Fibroblast of lung (primary cell): Measurements from ENCODE around the gene MCRS1.

Experiments
- EZH2 ChIP-seq: IDR thresholded peaks from 2 replicates; pipeline ENCODE4 v1.5.1; 2012; ENCODE audit warnings: low read length, control low read depth, mild to moderate bottlenecking; ENCODE audit errors: missing control alignments
- TF ChIP-seq, protein P1 (sequence below), 2 donors: IDR thresholded peaks in 1 of 2; conservative IDR thresholded peaks in 1 of 2; 1 replicate in 1 of 2; 2 replicates in 1 of 2; pipeline ENCODE4 v1.5.1; 2011 to 2012; ENCODE audit warnings: low read length in 2 of 2, control low read depth in 1 of 2, inconsistent platforms in 1 of 2, low read depth in 1 of 2, mild to moderate bottlenecking in 1 of 2

GRCh38 chr12:49550693-49551252, 17.2 kb downstream of the MCRS1 start:
- TF ChIP-seq, protein P1, sequence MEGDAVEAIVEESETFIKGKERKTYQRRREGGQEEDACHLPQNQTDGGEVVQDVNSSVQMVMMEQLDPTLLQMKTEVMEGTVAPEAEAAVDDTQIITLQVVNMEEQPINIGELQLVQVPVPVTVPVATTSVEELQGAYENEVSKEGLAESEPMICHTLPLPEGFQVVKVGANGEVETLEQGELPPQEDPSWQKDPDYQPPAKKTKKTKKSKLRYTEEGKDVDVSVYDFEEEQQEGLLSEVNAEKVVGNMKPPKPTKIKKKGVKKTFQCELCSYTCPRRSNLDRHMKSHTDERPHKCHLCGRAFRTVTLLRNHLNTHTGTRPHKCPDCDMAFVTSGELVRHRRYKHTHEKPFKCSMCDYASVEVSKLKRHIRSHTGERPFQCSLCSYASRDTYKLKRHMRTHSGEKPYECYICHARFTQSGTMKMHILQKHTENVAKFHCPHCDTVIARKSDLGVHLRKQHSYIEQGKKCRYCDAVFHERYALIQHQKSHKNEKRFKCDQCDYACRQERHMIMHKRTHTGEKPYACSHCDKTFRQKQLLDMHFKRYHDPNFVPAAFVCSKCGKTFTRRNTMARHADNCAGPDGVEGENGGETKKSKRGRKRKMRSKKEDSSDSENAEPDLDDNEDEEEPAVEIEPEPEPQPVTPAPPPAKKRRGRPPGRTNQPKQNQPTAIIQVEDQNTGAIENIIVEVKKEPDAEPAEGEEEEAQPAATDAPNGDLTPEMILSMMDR (conservative IDR thresholded peaks at IDR 0.05 in 1 of 2, IDR thresholded peaks at IDR 0.05 in 1 of 2; ENCODE audit: low read depth in 1 of 2, low read length in 2 of 2): no peak
- TF ChIP-seq EZH2: no peak
